BE2C (cell line): ENCODE measurements around the gene PRR19.

Experiments used
- DNase-seq: peaks from one replicate; pipeline ENCODE4 v3.0.0-alpha.2; 2020
- H3K27me3 ChIP-seq: fragments of 250-450 bp; sonication (Bioruptor Pico); 2 replicates; pipeline ENCODE4 v1.5.1; 2020; ENCODE audit warnings: mild to moderate bottlenecking
- H3K36me3 ChIP-seq: fragments of 250-450 bp; sonication (Bioruptor Pico); 2 replicates; pipeline ENCODE4 v1.5.1; 2020; ENCODE audit warnings: mild to moderate bottlenecking
- H3K4me1 ChIP-seq: fragments of 250-450 bp; sonication (Bioruptor Pico); 2 replicates; pipeline ENCODE4 v1.5.1; 2020
- H3K4me3 ChIP-seq: 2 replicates; pipeline ENCODE4 v1.5.1; 2011; ENCODE audit warnings: low read depth, low read length
- H3K9me3 ChIP-seq: fragments of 250-450 bp; sonication (Bioruptor Pico); 2 replicates; pipeline ENCODE4 v1.5.1; 2020
- TF ChIP-seq, protein P1 (sequence below): IDR thresholded peaks from 2 replicates; pipeline ENCODE4 v1.5.1; 2012; ENCODE audit warnings: mild to moderate bottlenecking, low read depth, low read length

The PRR19 gene

DNA sequence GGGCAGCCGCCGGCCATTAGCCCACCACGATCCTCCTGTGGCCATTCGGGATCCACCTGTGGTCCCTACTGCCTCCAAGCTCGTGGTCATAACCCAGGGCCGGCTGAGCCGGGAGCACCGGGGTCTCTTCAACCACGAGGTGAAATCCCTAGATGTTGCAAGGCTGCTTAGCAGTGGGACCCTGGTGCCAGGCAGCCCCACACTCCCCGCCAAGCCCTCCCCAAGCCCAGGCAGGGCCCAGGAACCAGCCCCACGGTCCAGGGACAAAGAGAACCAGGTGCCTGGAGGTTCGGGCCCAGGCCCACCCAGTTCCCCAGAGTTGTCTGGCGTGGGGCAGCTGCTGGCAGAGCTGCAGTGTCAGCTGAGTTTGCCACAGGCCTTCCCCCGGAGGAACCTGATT lies 7.8 kb downstream of the PRR19 start:
- Histone ChIP-seq H3K9me3 (no peaks in the 10 kb centered on the region), H3K4me3 (no peak overlapping the region), H3K27me3 (no peaks in the 10 kb centered on the region), H3K4me1 (no peaks in the 10 kb centered on the region), H3K36me3 (peaks cover 5% of the 10 kb centered on the region; the same call in 1 of the 2 replicates)
- TF ChIP-seq, protein P1, sequence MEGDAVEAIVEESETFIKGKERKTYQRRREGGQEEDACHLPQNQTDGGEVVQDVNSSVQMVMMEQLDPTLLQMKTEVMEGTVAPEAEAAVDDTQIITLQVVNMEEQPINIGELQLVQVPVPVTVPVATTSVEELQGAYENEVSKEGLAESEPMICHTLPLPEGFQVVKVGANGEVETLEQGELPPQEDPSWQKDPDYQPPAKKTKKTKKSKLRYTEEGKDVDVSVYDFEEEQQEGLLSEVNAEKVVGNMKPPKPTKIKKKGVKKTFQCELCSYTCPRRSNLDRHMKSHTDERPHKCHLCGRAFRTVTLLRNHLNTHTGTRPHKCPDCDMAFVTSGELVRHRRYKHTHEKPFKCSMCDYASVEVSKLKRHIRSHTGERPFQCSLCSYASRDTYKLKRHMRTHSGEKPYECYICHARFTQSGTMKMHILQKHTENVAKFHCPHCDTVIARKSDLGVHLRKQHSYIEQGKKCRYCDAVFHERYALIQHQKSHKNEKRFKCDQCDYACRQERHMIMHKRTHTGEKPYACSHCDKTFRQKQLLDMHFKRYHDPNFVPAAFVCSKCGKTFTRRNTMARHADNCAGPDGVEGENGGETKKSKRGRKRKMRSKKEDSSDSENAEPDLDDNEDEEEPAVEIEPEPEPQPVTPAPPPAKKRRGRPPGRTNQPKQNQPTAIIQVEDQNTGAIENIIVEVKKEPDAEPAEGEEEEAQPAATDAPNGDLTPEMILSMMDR = no peak
- no peak for DNase-seq

DNA sequence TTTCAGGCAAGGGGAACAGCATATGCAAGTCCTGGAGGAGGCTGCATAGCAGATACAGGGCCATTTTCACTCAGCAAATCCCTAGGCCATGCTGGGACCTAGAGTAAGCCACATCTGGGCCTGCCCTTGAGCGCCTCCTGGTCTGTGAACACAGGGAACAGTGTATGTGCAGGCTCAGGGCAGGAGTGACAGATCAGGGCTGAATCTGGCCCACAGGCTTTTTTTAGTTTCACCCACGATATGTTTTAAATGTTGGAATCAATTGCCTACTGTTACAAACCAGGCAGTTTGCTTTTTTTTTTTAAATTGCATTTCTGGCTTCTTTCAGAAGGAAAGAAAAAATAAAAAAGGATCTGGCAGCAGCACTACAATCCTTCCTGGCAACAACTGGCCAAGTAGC lies 9.7 kb downstream of the PRR19 start:
- TF ChIP-seq, protein P1 = peak; percentile 42
- Histone ChIP-seq H3K27me3 (no peaks in the 10 kb centered on the region), H3K9me3 (no peaks in the 10 kb centered on the region), H3K4me1 (no peaks in the 10 kb centered on the region), H3K4me3 (no peak overlapping the region), H3K36me3 (peaks cover 9% of the 10 kb centered on the region; the same call in 1 of the 2 replicates)
- no peak for DNase-seq

DNA sequence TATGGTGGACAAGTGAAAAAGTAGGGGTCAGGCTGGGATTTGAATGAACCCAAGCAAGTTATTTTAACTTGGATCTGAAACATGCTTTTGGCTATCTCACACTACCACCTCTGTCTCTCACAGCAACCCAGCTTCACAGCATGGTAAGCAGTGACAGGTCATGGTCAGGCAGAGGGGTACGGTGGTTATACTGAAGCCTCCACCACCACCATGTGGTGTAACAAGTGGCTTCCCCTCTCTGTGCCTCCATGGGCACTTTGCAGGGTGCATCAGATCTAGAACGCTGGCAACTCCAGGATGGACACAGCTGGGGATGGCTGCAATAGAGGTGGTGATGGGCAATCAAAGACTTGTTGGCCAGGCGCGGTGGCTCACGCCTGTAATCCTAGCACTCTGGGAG lies 10.4 kb downstream of the PRR19 start:
- no peaks in the 10 kb centered on the region for H3K27me3 ChIP-seq
- DNase-seq = no peak
- H3K4me3 ChIP-seq = no peak overlapping the region; the same call in 1 of the 2 replicates
- no peaks in the 10 kb centered on the region for H3K4me1 ChIP-seq
- H3K36me3 ChIP-seq = peaks cover 9% of the 10 kb centered on the region; the same call in 1 of the 2 replicates
- H3K9me3 ChIP-seq = no peaks in the 10 kb centered on the region
- TF ChIP-seq, protein P1 = no peak

DNA sequence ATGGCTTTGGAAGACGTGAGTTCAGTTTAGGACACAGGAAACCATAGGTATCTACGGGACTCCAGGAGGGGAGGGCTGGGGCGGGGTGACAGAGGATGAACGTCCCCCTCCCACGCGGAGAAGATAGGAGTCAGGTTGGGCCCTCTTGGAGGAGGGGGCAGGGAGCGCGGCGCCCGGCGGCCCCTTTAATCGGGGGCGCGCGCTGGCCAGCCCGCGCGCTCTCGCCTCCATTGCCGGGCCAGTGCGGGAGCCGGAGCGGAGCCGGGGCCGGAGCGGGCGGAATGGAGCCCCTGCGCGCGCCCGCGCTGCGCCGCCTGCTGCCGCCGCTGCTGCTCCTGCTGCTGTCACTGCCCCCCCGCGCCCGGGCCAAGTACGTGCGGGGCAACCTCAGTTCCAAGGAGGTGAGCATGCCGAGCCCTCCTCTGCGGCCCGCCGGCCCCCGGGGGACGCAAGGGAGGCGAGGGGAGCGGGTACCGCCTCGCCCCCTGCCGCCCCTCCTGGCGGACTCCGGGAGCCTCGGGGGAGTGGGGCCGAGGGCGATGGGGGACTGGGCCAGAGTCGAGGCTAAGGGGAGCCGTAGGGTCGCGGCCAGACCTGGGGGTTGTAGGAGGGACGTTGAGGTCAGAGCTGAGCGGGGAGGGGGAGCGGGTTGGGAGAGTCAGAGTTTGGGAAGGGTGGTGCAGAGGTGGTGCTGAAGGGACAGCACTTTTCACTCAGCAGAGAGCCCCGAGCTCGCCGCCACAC lies 11.3 kb downstream of the PRR19 start, which contains the start of gene TMEM145:
Gene TMEM145 (plus strand): TSS at position 214 of the 744 bp plus-strand sequence. CDS start 68 bp downstream, at position 282.
- TF ChIP-seq, protein P1 = no peak
- Histone ChIP-seq H3K4me1 (no peaks in the 10 kb centered on the region), H3K9me3 (no peaks in the 10 kb centered on the region), H3K4me3 (peak within 1 kb of the TSS; percentile 86), H3K36me3 (peaks cover 9% of the 10 kb centered on the region; the same call in 1 of the 2 replicates), H3K27me3 (no peaks in the 10 kb centered on the region)
- DNase-seq = peak; percentile 84

DNA sequence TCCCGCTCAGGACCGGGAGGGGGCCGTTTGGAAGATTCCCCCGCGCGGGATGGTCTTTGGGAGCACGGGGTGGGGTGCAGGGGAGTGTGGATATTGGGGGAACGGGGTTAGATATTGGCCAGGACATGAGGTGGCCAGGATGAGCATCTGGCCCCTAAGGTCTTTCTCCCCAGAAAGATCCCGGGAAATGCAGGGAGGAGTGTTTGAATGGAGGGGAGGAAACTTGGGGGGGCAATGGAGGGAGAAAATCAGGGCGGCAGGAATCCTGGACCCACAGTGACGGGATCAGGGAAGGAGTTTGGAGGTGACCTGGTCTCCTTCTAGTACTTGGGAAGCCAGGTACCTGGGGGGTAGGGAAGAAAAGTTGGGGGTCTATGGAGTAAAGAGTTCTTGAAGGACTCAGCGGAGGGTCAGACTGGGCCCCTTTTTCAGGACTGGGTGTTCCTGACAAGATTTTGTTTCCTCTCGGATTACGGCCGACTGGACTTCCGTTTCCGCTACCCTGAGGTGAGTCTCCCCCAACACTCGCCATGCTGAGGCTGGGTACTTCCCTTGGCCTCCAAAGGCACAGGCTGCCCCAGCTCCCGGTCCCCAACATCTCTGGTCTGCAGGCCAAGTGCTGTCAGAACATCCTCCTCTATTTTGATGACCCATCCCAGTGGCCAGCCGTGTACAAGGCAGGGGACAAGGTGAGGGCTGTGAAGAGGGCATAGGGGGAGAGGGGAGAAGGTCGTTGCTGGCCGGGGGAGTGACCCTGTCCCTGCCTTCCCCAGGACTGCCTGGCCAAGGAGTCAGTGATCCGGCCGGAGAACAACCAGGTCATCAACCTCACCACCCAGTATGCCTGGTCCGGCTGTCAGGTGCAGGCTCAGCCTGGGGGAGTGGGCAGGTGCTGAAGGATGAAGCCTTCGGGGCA lies 12.2 kb downstream of the PRR19 start:
- no peak for DNase-seq
- Histone ChIP-seq H3K9me3 (no peaks in the 10 kb centered on the region), H3K4me1 (no peaks in the 10 kb centered on the region), H3K36me3 (peaks cover 9% of the 10 kb centered on the region; the same call in 1 of the 2 replicates), H3K27me3 (no peaks in the 10 kb centered on the region), H3K4me3 (peak overlapping the region; percentile 86)
- TF ChIP-seq, protein P1 = no peak
